GM21381 (cell line): Measurements from ENCODE around the gene MYO19.
A peak's percentile ranks its signal among the peaks of the same experiment; 100 is the strongest.

Experiments used
- ATAC-seq: cut with Tn5 transposase; IDR thresholded peaks from one replicate; pipeline ENCODE4 v1.9.1; 2021; ENCODE audit warnings: mild to moderate bottlenecking, moderate library complexity; ENCODE audit not compliant: unreplicated experiment

The MYO19 gene

GRCh38 chr17:36534840-36535668, at the start of gene MYO19, which contains the start of gene PIGW:
Gene MYO19 (minus strand): TSS chr17:36534868. CDS start chr17:36532538, 2,330 bp downstream.
Gene PIGW (plus strand): TSS chr17:36534987. CDS start chr17:36537102, 2,115 bp downstream.
- ATAC-seq, result peak; percentile 68

GRCh38 chr17:36583787-36584186, 49.1 kb upstream of the MYO19 start:
- no peak for ATAC-seq

- no peak for ATAC-seq
Measured at GRCh38 chr17:36578671-36579070, 44.0 kb upstream of the MYO19 start.

GRCh38 chr17:36576793-36577192, 42.1 kb upstream of the MYO19 start:
- ATAC-seq, result no peak

- ATAC-seq, result no peak
Measured at GRCh38 chr17:36575028-36575427, 40.4 kb upstream of the MYO19 start.

- no peak for ATAC-seq
Measured at GRCh38 chr17:36566081-36566480, 31.4 kb upstream of the MYO19 start.

GRCh38 chr17:36553459-36553858, 18.8 kb upstream of the MYO19 start:
- ATAC-seq, result no peak

GRCh38 chr17:36550491-36551417, 16.1 kb upstream of the MYO19 start:
- no peak for ATAC-seq

GRCh38 chr17:36547776-36548175, 13.1 kb upstream of the MYO19 start:
- ATAC-seq, result no peak

- no peak for ATAC-seq
Measured at GRCh38 chr17:36546418-36547093, 11.9 kb upstream of the MYO19 start.

GRCh38 chr17:36545465-36546417, 11.1 kb upstream of the MYO19 start:
- ATAC-seq, result peak; percentile 73

- peak; percentile 32 for ATAC-seq
Measured at GRCh38 chr17:36545077-36545464, 10.4 kb upstream of the MYO19 start.

GRCh38 chr17:36544307-36545076, 9.8 kb upstream of the MYO19 start, which contains the start of gene GGNBP2:
Gene GGNBP2 (plus strand): TSS chr17:36544919. CDS start chr17:36545725, 806 bp downstream.
- ATAC-seq, result peak; percentile 46

- ATAC-seq, result peak; percentile 6
Measured at GRCh38 chr17:36544044-36544306, 9.3 kb upstream of the MYO19 start.

GRCh38 chr17:36542755-36543154, 8.1 kb upstream of the MYO19 start:
- no peak for ATAC-seq

GRCh38 chr17:36540696-36541095, 6.0 kb upstream of the MYO19 start:
- ATAC-seq, result no peak

- ATAC-seq, result no peak
Measured at GRCh38 chr17:36535669-36536081, 1.0 kb upstream of the MYO19 start.

- peak; percentile 30 for ATAC-seq
Measured at GRCh38 chr17:36533935-36534839, 481 bp downstream of the MYO19 start.
